Hematopoietic multipotent progenitor cell treated with erythropoietin and hydrocortisone succinate and interleukin-3 and kit ligand, for 8 days (in vitro differentiated cells): ENCODE results near the gene MRPS2.
"Not testable (repeated sequence)": the region's sequence is repeated elsewhere in the genome, so short reads cannot be mapped to it uniquely, and the experiment has no call there.

Experiments
- DNase-seq: peaks from one replicate; pipeline ENCODE4 v3.0.0-alpha.2; 2015

The MRPS2 gene

DNA sequence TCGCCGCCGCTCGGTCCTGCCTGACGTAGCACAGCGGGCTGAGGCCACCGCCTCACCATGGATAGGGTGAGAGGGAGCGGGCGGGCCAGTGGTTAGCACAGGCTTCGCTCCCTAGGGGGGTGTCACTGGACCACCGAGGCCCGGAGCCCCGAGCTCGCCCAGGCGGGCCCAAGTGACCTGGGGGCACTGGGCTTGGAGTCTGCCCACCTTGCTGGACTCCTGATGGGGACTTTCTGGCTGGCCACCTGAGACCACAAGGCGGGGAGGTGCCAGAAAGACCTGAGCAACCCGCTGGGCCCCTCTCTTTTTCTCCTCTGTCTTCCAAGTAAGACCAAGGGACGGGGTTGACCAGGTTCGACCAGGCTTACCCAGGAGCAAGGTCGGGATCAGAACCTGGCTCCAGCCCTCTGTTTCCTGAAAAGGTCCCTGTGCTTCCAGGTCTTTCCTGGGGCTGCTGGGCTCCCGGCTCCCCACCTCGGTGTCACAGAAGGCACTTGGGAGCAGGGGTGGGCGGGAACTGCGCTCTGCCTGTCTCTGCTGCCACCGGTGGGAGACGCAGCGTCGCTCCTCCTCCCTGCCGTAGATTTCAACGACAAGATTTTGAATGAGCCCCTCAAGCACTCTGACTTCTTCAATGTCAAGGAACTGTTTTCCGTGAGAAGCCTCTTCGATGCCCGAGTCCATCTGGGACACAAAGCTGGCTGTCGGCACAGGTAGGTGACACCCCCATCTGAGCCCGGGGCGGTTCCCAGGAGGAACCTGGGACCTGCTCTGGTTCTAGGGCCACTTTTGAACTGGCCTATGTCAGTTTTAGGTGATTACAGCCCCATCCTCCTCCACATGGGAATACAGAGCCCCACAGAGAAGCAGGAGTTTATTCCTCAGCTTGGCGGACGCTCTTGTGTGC lies 1.0 kb downstream of the MRPS2 start:
- DNase-seq, result peak; percentile 71

DNA sequence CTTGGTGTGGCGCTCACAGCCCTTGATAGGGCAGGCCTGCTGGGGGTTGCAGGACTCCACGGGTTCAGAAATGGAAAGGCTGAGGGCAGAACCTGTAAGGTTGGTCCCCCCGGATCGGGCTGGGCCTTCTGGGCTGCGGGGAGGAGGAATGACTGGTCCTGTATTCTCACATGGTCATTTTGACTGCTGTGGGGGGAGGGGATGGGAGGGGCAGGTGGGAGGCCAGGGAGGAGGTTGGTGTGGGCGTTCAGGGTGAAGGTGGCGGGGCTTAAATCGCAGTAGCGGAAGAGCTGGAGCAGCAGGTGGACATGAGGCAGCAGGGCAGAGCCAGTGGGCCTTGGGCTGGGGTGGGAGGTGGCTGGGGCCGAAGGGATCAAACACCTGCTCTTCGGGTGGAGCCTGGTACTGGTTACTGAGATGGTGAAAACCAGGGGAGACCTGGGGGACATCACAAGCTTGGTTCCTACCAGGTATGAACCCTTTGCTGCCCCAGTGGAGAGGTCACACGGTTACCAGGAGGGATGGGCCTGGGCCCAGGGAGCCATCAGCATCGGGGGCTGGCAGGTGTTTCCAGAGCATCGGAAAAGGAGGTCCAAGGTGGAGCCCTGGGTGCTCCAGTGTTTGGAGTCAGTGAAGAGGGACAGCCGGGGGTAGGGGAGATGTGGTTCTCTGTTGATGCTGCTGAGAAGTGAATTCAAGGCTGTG lies 1.8 kb downstream of the MRPS2 start:
- DNase-seq, result no peak

DNA sequence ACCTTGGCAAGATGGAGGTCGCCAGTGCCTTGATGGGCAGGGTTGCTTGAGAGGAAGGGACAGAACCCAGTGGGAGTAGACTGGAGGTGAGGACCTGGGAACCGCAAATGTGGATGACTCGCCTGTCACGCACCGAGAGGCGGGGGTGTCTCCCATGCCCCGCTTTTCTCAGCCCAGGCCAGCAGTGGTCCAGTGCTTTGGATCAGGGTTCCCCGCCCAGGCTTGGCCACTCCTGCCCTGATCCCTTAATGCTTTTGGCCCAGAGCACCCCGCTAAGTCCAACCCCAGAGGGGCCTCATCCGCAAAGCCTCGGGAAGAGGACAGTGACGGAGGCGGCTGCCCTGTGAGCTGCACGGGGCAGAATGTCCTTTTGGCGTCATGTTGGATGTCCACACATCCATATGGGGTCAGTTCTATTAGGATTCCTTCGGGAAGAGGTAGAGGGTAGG lies 2.4 kb downstream of the MRPS2 start:
- DNase-seq, result no peak

- DNase-seq, result no peak
Observed at GRCh38 chr9:135503371-135504261, 3.1 kb downstream of the MRPS2 start.

- peak; percentile 63 for DNase-seq
Observed at GRCh38 chr9:135504262-135505243, 4.1 kb downstream of the MRPS2 start.

DNA sequence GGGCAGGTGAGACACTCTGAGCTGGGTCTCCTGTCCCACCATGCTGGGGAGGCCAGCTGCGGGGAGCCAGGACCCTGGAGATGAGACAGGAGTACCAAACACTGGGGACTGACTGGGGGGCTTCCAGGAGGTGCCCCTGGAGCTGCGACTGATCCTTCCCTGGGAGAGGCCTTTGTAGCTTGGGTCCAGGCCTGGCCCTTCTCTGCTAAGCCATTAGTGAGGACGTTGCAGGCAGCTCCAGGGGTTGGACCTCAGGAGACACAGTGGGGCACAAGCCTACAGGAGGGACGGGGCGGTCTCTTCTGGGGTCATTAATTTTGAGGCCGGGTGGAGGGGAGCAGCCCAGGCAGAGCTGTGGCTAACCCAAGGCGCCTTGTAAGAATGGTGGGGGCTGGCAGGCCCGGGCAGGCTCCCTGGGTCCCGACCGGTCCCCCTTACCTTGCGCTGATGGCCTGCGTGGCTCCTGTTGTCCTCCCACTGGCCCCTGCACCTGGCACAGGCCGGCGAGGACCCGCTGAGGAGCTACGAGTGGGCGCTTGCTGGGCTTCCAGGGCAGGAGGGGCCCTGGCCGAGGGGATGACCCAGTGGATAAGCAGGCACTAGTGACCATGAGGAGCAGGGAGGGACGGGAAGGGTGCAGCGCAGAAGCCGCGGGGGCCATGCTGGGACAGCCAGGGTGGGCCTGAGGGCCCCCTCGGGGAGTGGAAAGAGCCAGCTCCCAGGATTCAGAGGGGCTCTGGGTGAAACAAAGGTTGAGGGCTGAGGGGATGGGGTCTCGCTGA lies 5.1 kb downstream of the MRPS2 start:
- no peak for DNase-seq

DNA sequence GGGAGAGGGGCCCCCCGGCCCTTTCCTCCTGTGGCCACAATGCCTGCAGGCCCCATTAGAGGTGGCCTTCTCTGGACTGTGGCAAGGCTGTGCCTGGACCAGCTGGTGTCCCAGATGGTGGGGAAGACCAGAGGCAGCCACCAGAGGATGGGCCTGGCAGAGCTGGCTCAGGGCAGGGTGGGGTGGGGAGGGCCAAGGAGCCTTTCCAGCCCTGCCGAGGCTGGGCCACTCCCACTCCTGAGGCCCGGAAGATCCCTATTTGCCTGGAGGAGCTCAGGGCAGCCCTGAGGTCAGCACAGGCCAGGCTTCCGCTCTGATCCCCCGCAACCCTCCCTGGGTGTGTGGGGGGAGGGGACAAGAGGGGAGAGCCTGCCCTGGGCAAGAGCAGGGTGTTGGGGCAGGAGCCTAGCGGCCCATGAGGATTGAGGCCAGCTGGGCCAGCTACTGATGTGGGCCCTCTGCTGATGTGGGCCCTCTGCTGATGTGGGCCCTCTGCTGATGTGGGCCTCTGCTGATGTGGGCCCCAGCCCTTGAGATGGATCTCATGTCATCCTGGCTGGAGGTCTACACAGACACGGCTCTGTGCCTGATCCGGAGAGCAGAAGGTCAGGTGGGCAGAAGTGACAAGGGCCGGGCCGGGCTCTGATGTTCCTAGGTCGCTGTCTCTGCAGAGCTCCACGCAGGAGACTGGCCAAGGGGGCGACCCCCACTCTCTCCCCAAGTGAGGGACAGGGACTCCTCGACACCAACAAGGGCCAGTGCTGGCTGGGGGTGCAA lies 6.0 kb downstream of the MRPS2 start:
- DNase-seq, result no peak

- no peak for DNase-seq
Observed at GRCh38 chr9:135507104-135508035, 6.9 kb downstream of the MRPS2 start.

DNA sequence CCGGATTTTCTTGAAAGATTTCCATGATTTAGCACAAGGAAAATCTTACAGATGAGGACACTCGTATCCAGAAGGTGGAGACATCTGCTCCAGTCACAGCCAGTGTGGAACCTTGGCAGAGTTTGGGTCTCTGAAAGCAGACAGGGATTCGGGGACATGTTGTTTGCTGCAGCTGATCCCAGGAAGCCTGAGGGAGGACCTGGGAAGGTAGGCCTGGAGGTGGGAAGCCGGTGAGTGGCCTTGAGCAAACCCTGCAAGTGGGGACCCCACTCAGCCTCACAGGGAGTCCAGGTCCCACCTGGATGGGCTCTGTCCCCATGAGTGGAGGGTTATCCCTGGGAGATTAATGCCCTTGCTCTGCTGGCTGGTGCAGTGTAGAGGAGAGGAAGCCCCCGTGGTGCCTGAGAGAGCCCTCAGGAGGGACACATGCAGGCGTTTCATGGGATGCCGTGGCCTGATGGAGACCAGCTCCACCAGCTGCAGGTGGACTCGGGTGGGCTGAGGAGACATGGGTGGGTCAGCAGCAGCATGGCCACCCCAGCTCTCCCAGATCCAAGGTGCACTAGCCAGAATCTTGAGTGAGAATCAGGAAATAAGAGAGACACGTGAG lies 7.8 kb downstream of the MRPS2 start:
- no peak for DNase-seq

DNA sequence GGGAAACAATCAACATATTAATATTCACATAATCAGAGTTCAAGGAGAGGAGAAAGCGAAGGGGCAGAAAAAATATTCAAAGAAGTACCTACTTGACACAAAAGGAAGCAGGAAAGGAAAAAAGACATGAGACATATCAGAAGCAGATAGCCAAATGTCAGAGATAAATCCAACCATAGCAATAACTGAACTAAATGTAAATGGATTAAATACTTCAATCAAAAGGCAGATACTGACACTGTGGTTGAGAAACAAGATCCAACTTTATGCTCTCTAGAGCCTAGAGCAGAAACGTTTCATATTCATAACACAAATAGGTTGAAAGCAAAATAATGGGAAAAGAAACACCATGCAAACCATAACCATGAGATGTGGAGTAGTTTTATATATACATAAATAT lies 9.0 kb downstream of the MRPS2 start:
- no peak for DNase-seq

DNA sequence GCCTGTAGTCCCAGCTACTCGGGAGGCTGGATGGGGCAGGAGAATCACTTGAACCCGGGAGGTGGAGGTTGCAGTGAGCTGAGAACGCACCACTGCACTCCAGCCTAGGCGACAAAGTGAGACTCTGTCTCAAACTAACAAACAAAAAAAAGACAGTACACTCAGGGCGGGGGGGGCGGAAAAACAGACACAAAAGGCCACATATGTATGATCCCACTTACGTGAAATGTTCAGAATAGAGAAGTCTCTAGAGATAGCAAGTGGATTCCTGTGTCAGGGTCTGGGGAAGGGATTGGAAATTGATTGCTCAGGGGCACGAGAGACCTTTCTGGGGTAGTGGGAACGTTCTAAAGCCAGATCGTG lies 11.7 kb downstream of the MRPS2 start:
- DNase-seq, result no peak

DNA sequence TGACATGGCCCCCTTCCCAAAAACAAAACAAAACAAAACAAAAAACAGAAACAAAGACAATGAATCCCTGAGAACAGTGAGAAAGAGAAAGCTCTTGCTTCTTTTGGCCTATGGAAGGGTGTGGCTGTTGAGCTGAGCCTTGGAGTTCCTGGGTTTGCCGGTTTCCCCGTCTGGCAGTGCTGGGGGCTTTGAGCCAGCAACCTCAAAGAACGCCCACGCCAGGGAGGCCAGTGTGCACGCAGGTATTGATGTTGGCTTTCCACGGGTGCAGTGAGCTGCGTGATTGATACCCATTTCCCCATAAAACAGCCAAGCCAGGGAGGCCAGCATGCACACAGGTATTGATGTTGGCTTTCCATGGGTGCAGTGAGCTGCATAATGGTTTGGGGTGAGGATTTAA lies 12.4 kb downstream of the MRPS2 start:
- no peak for DNase-seq

- DNase-seq, result no peak
Observed at GRCh38 chr9:135513351-135513846, 12.9 kb downstream of the MRPS2 start.

DNA sequence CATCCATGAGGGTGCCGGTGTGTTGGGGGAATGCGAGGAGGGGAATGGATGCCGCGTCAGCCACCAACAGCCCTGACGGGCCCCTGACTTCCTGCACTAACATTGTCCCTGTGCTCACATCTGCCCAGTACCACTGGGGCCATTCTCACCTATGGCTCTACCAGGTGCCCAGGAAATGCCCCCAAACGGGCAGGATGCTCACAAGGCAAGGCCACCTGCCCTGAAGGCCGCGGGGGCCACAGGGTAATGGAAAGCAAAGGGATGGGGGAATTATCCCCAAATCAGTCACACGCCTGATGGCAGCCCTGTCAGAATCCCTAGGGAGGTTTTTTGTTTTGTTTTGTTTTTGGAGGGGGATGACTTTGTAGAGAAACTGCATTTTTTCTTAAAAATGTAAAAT lies 13.4 kb downstream of the MRPS2 start:
- not testable (repeated sequence) for DNase-seq

DNA sequence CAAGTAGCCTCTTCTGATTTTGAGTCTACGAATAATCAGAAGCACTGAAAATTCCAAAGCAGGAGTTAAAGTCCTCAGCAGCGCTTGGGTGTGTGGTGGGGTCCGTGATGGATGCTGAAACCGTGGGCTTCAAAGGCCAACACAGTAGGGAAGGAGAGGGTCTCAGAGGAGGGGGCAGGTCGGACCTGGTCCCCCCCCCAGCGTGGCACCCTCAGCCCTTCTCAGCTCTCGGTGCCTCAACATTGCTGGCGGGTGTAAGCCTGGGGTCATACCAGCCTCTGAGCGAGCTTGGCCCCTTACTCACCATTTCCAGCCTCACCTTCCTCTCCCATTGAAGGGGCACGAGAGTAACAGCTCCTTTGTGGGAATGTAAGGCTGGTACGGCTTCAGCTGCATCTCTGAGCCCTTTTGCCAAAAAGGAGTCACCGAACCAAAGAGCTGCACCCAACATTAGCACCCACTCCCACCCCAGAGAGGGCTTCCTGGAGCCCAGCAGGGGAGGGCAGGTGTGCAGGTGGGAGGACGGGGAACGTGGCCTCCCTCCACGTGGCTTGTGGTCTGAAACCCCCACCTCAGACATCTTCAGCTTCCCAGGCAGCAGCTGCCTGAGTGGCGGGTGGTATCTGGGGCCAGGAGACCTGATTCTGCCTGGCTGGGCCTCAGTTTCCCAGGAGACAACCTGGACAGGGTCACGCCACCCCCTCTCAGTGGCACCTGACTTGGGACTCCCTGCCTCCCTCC lies 14.0 kb downstream of the MRPS2 start:
- DNase-seq, result no peak

- DNase-seq, result no peak
Observed at GRCh38 chr9:135515083-135515951, 14.8 kb downstream of the MRPS2 start.
